Measurements from ENCODE around the gene SLC22A6.

SLC22A6 gene

DNA sequence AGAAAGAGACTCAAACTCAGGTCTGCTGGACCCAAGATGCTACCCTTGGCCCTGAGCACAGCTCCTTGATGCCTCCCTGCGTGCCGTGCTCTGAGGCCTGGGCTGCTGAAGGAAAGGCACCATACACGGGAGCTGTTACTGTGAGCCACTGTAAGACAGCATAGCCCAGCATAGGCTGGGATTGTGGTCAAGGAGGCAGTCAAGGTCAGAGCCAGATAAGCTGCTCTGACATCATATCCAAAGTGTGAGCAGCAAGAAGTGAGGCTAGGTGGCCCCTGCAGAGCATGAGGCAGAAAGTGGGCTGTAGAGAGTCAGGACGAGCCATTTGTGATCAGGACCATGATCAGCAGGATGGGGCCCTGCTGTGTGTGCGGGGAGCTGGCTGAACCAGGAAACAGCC lies 23.2 kb upstream of the SLC22A6 start:
- H3K27me3 ChIP-seq (ENCODE audit: insufficient read depth, poor library complexity, severe bottlenecking): peaks cover 4% of the 10 kb centered on the region
- H3K4me3 ChIP-seq (replicated peaks; ENCODE audit: insufficient read depth, low read length): no peak overlapping the region
- H3K27ac ChIP-seq (replicated peaks): no peak overlapping the region
- DNase-seq (ENCODE audit: low read depth in 1 of 2, low spot score in 1 of 2): no peak
- TF ChIP-seq SPI1 (IDR thresholded peaks at IDR 0.05; ENCODE audit: borderline replicate concordance, low read depth) (no peak), GABPA (IDR thresholded peaks at IDR 0.05; ENCODE audit: low read depth) (no peak)
- TF ChIP-seq, protein P1, sequence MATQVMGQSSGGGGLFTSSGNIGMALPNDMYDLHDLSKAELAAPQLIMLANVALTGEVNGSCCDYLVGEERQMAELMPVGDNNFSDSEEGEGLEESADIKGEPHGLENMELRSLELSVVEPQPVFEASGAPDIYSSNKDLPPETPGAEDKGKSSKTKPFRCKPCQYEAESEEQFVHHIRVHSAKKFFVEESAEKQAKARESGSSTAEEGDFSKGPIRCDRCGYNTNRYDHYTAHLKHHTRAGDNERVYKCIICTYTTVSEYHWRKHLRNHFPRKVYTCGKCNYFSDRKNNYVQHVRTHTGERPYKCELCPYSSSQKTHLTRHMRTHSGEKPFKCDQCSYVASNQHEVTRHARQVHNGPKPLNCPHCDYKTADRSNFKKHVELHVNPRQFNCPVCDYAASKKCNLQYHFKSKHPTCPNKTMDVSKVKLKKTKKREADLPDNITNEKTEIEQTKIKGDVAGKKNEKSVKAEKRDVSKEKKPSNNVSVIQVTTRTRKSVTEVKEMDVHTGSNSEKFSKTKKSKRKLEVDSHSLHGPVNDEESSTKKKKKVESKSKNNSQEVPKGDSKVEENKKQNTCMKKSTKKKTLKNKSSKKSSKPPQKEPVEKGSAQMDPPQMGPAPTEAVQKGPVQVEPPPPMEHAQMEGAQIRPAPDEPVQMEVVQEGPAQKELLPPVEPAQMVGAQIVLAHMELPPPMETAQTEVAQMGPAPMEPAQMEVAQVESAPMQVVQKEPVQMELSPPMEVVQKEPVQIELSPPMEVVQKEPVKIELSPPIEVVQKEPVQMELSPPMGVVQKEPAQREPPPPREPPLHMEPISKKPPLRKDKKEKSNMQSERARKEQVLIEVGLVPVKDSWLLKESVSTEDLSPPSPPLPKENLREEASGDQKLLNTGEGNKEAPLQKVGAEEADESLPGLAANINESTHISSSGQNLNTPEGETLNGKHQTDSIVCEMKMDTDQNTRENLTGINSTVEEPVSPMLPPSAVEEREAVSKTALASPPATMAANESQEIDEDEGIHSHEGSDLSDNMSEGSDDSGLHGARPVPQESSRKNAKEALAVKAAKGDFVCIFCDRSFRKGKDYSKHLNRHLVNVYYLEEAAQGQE (IDR thresholded peaks at IDR 0.05; ENCODE audit: insufficient replicate concordance, low read depth): no peak

DNA sequence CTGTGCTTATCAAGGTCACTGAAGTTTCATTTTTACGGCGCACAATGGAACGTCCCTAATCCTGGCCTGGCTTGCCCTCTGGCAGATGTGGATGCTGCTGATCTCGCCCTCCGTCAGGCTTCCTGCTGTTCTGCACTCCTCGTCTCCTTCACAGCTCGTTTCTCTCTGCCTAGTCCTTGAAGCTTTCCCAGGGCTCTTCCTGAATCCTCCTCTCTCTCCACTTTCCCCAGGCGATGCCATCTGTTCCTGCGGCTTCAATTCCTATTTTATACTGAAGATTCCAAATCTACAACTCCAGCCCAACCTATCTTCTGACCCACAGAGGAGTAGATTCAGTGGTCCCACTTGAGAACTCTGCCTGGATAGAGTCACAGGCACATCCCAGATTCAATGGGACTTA lies 16.7 kb upstream of the SLC22A6 start:
- no peak for DNase-seq (ENCODE audit: low read depth in 1 of 2, low spot score in 1 of 2)

DNA sequence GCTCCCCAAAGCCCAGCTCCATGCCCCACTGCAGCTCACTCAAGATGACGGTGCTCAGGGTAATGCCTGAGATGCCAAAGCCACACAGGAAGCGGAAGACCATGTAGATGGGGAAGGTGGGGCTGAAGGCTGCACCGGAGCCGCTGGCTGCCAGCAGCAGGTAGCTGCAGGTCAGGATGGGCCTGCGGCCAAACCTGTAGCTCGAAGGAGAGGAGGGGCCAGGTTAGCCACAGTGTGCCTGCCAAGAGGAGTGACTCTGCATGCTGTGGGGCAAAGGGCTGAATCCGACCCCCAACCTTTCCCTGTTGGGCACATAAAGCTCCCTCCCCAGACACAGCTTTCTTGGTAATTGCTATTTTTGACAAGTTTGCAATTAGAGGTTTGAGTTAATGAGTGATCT lies 14.9 kb upstream of the SLC22A6 start:
- Histone ChIP-seq H3K27ac (replicated peaks) (no peak overlapping the region), H3K27me3 (ENCODE audit: insufficient read depth, poor library complexity, severe bottlenecking) (peaks cover 4% of the 10 kb centered on the region), H3K4me3 (replicated peaks; ENCODE audit: insufficient read depth, low read length) (no peak overlapping the region)
- no peak for TF ChIP-seq POLR2AphosphoS5 (IDR thresholded peaks at IDR 0.05; ENCODE audit: low read depth)
- TF ChIP-seq SPI1 (IDR thresholded peaks at IDR 0.05; ENCODE audit: borderline replicate concordance, low read depth): no peak
- TF ChIP-seq GABPA (IDR thresholded peaks at IDR 0.05; ENCODE audit: low read depth): no peak
- TF ChIP-seq, protein P2, sequence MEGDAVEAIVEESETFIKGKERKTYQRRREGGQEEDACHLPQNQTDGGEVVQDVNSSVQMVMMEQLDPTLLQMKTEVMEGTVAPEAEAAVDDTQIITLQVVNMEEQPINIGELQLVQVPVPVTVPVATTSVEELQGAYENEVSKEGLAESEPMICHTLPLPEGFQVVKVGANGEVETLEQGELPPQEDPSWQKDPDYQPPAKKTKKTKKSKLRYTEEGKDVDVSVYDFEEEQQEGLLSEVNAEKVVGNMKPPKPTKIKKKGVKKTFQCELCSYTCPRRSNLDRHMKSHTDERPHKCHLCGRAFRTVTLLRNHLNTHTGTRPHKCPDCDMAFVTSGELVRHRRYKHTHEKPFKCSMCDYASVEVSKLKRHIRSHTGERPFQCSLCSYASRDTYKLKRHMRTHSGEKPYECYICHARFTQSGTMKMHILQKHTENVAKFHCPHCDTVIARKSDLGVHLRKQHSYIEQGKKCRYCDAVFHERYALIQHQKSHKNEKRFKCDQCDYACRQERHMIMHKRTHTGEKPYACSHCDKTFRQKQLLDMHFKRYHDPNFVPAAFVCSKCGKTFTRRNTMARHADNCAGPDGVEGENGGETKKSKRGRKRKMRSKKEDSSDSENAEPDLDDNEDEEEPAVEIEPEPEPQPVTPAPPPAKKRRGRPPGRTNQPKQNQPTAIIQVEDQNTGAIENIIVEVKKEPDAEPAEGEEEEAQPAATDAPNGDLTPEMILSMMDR (IDR thresholded peaks at IDR 0.05; ENCODE audit: insufficient read depth, low read length): no peak
- TF ChIP-seq, protein P1 (IDR thresholded peaks at IDR 0.05; ENCODE audit: insufficient replicate concordance, low read depth): no peak
- no peak for DNase-seq (ENCODE audit: low read depth in 1 of 2, low spot score in 1 of 2)

More for the DNA sequence above, 16.7 kb upstream of the SLC22A6 start:
- Histone ChIP-seq H3K4me3 (replicated peaks; ENCODE audit: insufficient read depth, low read length) (no peak overlapping the region), H3K27me3 (ENCODE audit: insufficient read depth, poor library complexity, severe bottlenecking) (peaks cover 4% of the 10 kb centered on the region), H3K27ac (replicated peaks) (no peak overlapping the region)
- TF ChIP-seq GABPA (IDR thresholded peaks at IDR 0.05; ENCODE audit: low read depth) (no peak), SPI1 (IDR thresholded peaks at IDR 0.05; ENCODE audit: borderline replicate concordance, low read depth) (no peak), POLR2AphosphoS5 (IDR thresholded peaks at IDR 0.05; ENCODE audit: low read depth) (no peak)
- TF ChIP-seq, protein P1 (IDR thresholded peaks at IDR 0.05; ENCODE audit: insufficient replicate concordance, low read depth): no peak
- TF ChIP-seq, protein P2 (IDR thresholded peaks at IDR 0.05; ENCODE audit: insufficient read depth, low read length): no peak

All from HL-60 (cell line).